HepG2 (cell line): ENCODE measurements around the gene ST3GAL2. TPM values are rescaled to one million over a fixed set of nuclear protein-coding genes. Genes with fewer than 3 reads are reported as not detected.
A peak's percentile ranks its signal among the peaks of the same experiment; 100 is the strongest.

ENCODE experiments used
- ELF4 ChIP-seq: sonication (generic); formaldehyde crosslinking; IDR thresholded peaks from 2 replicates; pipeline ENCODE4 v1.5.0; 2020; ENCODE audit warnings: missing genetic modification reagents, mild to moderate bottlenecking, moderate library complexity, borderline replicate concordance
- ETS1 ChIP-seq: sonication (generic); formaldehyde crosslinking; IDR thresholded peaks from 2 replicates; pipeline ENCODE4 v1.4.0; 2020; ENCODE audit warnings: missing genetic modification reagents
- KLF15 ChIP-seq: sonication (generic); formaldehyde crosslinking; IDR thresholded peaks from 2 replicates; pipeline ENCODE4 v1.8.1; 2023; ENCODE audit warnings: borderline replicate concordance, mild to moderate bottlenecking, inconsistent platforms, missing genetic modification reagents, mixed read lengths
- MAFF ChIP-seq: IDR thresholded peaks from 2 replicates; pipeline ENCODE4 v1.6.1; 2011; ENCODE audit warnings: low read depth, low read length, improper control_type of control experiment
- MTA3 ChIP-seq: sonication (generic); formaldehyde crosslinking; IDR thresholded peaks from 2 replicates; pipeline ENCODE4 v1.4.0; 2020; ENCODE audit warnings: missing genetic modification reagents
- MXD3 ChIP-seq: IDR thresholded peaks from 2 replicates; pipeline ENCODE4 v1.6.1; 2016; ENCODE audit warnings: mild to moderate bottlenecking, missing biosample characterization, missing genetic modification reagents
- MXD4 ChIP-seq: IDR thresholded peaks from 2 replicates; pipeline ENCODE4 v1.6.1; 2016; ENCODE audit warnings: mild to moderate bottlenecking, missing biosample characterization, missing genetic modification reagents
- NCOA1 ChIP-seq: sonication (generic); formaldehyde crosslinking; IDR thresholded peaks from 2 replicates; pipeline ENCODE4 v1.9.0; 2021; ENCODE audit warnings: missing genetic modification reagents
- NFYB ChIP-seq: sonication (generic); formaldehyde crosslinking; IDR thresholded peaks from 2 replicates; pipeline ENCODE4 v1.4.0; 2020; ENCODE audit warnings: missing genetic modification reagents
- TCF12 ChIP-seq, 2 experiments: fragments of 450-650 bp in 1 of 2; sonication (generic) in 1 of 2; formaldehyde crosslinking in 1 of 2; IDR thresholded peaks; 2 replicates each; pipeline versions ENCODE4 v1.6.1 to v1.8.0; 2017 to 2022; ENCODE audit warnings: antibody characterized with exemption in 1 of 2, mild to moderate bottlenecking in 1 of 2, missing genetic modification reagents in 1 of 2, moderate library complexity in 1 of 2
- THRA ChIP-seq: sonication (generic); formaldehyde crosslinking; IDR thresholded peaks from 2 replicates; pipeline ENCODE4 v1.4.0; 2020; ENCODE audit warnings: missing genetic modification reagents, borderline replicate concordance
- TMF1 ChIP-seq: sonication (generic); formaldehyde crosslinking; IDR thresholded peaks from 2 replicates; pipeline ENCODE4 v1.8.1; 2022; ENCODE audit warnings: low read depth, missing genetic modification reagents
- ZNF17 ChIP-seq: sonication (generic); formaldehyde crosslinking; IDR thresholded peaks from 2 replicates; pipeline ENCODE4 v1.5.0; 2020; ENCODE audit warnings: mild to moderate bottlenecking, missing genetic modification reagents
- ZNF318 ChIP-seq: sonication (generic); formaldehyde crosslinking; IDR thresholded peaks from 2 replicates; pipeline ENCODE4 v1.4.0; 2020; ENCODE audit warnings: mild to moderate bottlenecking, missing genetic modification reagents
- ZNF512 ChIP-seq: sonication (generic); formaldehyde crosslinking; IDR thresholded peaks from 2 replicates; pipeline ENCODE4 v1.4.0; 2020; ENCODE audit warnings: mild to moderate bottlenecking, missing genetic modification reagents
- polyA plus RNA-seq, 8 experiments: library from polyadenylated mRNA; depleted of rRNA in 3 of 8; stranded (reverse) in 7 of 8; unstranded in 1 of 8; fragments of >200 nt; fragmentation: Illumina TruSeq in 4 of 8; extraction: Trizol in 4 of 8; gene quantifications; 2 replicates each; pipeline versions ENCODE4 v1.2.1 to v1.2.3, GENCODE V29; 2011 to 2016; ENCODE audit warnings: low read depth in 4 of 8, missing spikeins in 1 of 8, mixed read lengths in 1 of 8; ENCODE audit not compliant: insufficient read depth in 1 of 8
- total RNA-seq, 5 experiments: library from RNA; depleted of rRNA; stranded (reverse); fragments of >200 nt; fragmentation: Illumina TruSeq; extraction: Trizol; gene quantifications; 2 replicates each; pipeline ENCODE4 v1.2.3, GENCODE V29; 2016; ENCODE audit warnings: low read depth in 1 of 5

Gene ST3GAL2
- total and polyA plus RNA-seq, 2 of the 13 experiments (the other 11 are each of a cell fraction or from before 2014, with no cell fraction given), result 16.3 to 24.9 TPM

- no peak for TF ChIP-seq MAFF
- no peak for TF ChIP-seq TCF12 (IDR thresholded peaks at IDR 0.05)
- TF ChIP-seq TCF12 (CRISPR knock-in tag; IDR thresholded peaks at IDR 0.05), result 0 out of 2 replicates have a peak, but pooled peaks have one; percentile 19
- TF ChIP-seq MTA3 (CRISPR knock-in tag), result no peak
- peak; percentile 35; the same call in 1 of the 2 replicates for TF ChIP-seq NCOA1 (CRISPR knock-in tag)
- TF ChIP-seq KLF15 (CRISPR knock-in tag), result no peak
- TF ChIP-seq TMF1, result peak; percentile 23; the same call in 1 of the 2 replicates
- TF ChIP-seq ZNF318 (CRISPR knock-in tag), result peak; percentile 83
- TF ChIP-seq ZNF512, result no peak
- TF ChIP-seq MXD4 (CRISPR knock-in tag), result peak; percentile 84
- no peak for TF ChIP-seq ZNF17 (CRISPR knock-in tag)
- 0 out of 2 replicates have a peak, but pooled peaks have one; percentile 58 for TF ChIP-seq MXD3 (CRISPR knock-in tag)
- peak; percentile 98 for TF ChIP-seq NFYB
- TF ChIP-seq ELF4, result peak; percentile 97
- TF ChIP-seq ETS1 (CRISPR knock-in tag), result no peak
- peak; percentile 44; the same call in 1 of the 2 replicates for TF ChIP-seq THRA (CRISPR knock-in tag)
Observed at GRCh38 chr16:70380919-70381603, 57.8 kb downstream of the ST3GAL2 start (continued).
